ENCODE results near the gene CHRNA7.

DNA sequence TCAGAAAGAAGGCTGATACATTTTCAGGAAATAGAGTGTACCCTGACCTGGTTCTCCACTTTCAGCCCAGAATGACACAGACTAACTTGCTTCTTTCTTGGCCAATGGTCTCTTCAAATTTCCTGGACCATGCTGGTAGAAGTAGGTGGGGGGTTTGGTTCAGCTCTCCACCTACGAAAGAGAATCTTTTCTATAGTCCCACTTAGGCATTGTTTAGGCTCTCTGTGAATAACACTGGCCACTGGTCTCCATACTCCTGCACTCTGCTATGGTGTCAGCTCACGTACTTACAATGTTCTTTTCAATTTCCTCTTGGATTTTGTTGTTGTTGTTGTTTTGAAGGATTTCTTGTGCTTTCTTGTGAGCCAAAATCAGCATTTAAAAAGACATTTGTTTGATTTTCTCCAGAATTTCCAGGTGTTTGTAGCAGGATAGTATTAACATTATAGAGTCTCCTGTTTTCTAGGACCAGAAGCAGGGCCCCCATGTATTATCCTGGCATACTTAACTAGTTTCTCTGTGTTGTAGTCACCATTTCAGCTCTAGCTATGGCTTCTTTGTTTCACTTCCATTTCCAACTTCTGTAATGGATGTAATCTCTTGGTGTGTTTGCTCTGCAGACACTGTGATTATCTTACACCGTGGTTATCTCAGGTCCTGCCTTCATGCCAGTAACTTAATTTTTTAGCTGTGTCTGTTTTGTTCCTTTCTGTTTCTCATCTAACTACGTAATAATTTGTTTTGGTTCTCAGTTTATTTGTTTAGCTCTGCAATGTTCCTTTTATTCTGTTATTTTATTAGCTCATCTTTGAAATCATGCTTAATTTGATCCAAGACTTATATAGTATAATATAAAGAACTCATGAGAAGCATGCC is 61.4 kb downstream of the CHRNA7 start:
- TF ChIP-seq, protein P1, sequence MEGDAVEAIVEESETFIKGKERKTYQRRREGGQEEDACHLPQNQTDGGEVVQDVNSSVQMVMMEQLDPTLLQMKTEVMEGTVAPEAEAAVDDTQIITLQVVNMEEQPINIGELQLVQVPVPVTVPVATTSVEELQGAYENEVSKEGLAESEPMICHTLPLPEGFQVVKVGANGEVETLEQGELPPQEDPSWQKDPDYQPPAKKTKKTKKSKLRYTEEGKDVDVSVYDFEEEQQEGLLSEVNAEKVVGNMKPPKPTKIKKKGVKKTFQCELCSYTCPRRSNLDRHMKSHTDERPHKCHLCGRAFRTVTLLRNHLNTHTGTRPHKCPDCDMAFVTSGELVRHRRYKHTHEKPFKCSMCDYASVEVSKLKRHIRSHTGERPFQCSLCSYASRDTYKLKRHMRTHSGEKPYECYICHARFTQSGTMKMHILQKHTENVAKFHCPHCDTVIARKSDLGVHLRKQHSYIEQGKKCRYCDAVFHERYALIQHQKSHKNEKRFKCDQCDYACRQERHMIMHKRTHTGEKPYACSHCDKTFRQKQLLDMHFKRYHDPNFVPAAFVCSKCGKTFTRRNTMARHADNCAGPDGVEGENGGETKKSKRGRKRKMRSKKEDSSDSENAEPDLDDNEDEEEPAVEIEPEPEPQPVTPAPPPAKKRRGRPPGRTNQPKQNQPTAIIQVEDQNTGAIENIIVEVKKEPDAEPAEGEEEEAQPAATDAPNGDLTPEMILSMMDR (IDR thresholded peaks at IDR 0.05 in 4 of 5, conservative IDR thresholded peaks at IDR 0.05 in 1 of 5): no peak
- TF ChIP-seq POLR2A (IDR thresholded peaks at IDR 0.05): no peak
